GM19025 (cell line): ENCODE data around the gene LELP1.
A peak's percentile ranks its signal among the peaks of the same experiment; 100 is the strongest.
"Not testable (repeated sequence)": the region's sequence is repeated elsewhere in the genome, so short reads cannot be mapped to it uniquely, and the experiment has no call there.

ENCODE experiments used
- ATAC-seq: cut with Tn5 transposase; IDR thresholded peaks from one replicate; pipeline ENCODE4 v1.9.1; 2021; ENCODE audit warnings: mild to moderate bottlenecking, low read depth, moderate library complexity; ENCODE audit not compliant: unreplicated experiment

Gene LELP1

GRCh38 chr1:153228491-153228890 lies 25.3 kb downstream of the LELP1 start:
- no peak for ATAC-seq

GRCh38 chr1:153229076-153229829 lies 26.0 kb downstream of the LELP1 start:
- not testable (repeated sequence) for ATAC-seq

- no peak for ATAC-seq
Measured at GRCh38 chr1:153231363-153231762, 28.1 kb downstream of the LELP1 start.

- no peak for ATAC-seq
Measured at GRCh38 chr1:153231785-153232184, 28.6 kb downstream of the LELP1 start.

GRCh38 chr1:153232553-153232952 lies 29.3 kb downstream of the LELP1 start:
- ATAC-seq: no peak

GRCh38 chr1:153233448-153233847 lies 30.2 kb downstream of the LELP1 start:
- ATAC-seq: no peak

GRCh38 chr1:153238527-153238926 lies 35.3 kb downstream of the LELP1 start:
- no peak for ATAC-seq

GRCh38 chr1:153242160-153242559 lies 38.9 kb downstream of the LELP1 start:
- ATAC-seq: no peak

GRCh38 chr1:153245466-153245865 lies 42.2 kb downstream of the LELP1 start:
- ATAC-seq: no peak

- ATAC-seq: no peak
Measured at GRCh38 chr1:153246018-153246417, 42.8 kb downstream of the LELP1 start.

GRCh38 chr1:153246825-153247224 lies 43.6 kb downstream of the LELP1 start:
- no peak for ATAC-seq

GRCh38 chr1:153248176-153248879 lies 45.1 kb downstream of the LELP1 start:
- no peak for ATAC-seq

- no peak for ATAC-seq
Measured at GRCh38 chr1:153250166-153250565, 46.9 kb downstream of the LELP1 start.

- ATAC-seq: no peak
Measured at GRCh38 chr1:153251087-153251486, 47.9 kb downstream of the LELP1 start.

- ATAC-seq: no peak
Measured at GRCh38 chr1:153251562-153251961, 48.3 kb downstream of the LELP1 start.

- no peak for ATAC-seq
Measured at GRCh38 chr1:153251988-153252387, 48.8 kb downstream of the LELP1 start.

- no peak for ATAC-seq
Measured at GRCh38 chr1:153253076-153253475, 49.8 kb downstream of the LELP1 start.

- ATAC-seq: peak; percentile 84
Measured at GRCh38 chr1:153253693-153254092, 50.5 kb downstream of the LELP1 start.
